ENCODE data around the gene ENTPD8.

DNA sequence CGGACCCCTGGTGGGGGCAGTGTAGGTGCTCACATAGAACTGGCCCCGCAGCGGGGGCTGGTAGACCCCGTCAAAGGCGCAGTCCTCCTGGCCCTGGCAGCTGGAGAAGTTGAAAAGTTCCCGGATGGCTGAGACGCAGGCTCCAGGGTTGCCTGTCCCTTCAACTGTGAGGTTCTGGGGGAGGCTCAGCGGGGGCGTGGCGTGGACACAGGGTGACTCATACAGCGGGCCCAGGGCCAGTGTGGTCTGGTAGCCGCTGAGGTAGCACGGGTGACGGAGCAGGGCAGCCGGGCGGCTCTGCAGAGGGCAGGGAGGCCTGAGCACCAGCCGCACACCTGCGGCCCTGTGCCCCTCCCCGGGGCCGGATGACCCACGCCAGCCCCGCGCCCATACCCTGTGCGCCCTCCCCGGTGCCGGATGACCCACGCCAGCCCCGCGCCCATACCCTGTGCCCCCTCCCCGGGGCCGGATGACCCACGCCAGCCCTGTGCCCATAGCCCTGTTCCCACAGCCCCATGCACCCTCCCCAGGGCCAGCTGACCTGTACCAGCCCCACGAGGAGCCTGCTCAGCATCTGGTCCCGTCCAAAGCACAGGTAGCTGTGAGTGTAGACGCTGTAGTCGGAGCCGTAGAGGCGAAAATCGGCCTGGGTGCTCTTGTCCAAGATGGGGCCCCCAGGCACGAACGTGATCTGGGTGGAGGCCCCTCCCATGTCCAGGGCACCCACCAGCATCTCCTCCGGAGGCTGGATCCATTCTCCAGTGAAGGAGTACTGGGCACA lies 5.0 kb downstream of the ENTPD8 start:
- TF ChIP-seq, protein P1, sequence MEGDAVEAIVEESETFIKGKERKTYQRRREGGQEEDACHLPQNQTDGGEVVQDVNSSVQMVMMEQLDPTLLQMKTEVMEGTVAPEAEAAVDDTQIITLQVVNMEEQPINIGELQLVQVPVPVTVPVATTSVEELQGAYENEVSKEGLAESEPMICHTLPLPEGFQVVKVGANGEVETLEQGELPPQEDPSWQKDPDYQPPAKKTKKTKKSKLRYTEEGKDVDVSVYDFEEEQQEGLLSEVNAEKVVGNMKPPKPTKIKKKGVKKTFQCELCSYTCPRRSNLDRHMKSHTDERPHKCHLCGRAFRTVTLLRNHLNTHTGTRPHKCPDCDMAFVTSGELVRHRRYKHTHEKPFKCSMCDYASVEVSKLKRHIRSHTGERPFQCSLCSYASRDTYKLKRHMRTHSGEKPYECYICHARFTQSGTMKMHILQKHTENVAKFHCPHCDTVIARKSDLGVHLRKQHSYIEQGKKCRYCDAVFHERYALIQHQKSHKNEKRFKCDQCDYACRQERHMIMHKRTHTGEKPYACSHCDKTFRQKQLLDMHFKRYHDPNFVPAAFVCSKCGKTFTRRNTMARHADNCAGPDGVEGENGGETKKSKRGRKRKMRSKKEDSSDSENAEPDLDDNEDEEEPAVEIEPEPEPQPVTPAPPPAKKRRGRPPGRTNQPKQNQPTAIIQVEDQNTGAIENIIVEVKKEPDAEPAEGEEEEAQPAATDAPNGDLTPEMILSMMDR (IDR thresholded peaks at IDR 0.05), result no peak
- no peak for TF ChIP-seq EP300 (IDR thresholded peaks at IDR 0.05)

Measured in gastroesophageal sphincter (tissue), 3 donors.